ENCODE results near the gene ZBTB20.

ZBTB20 gene

DNA sequence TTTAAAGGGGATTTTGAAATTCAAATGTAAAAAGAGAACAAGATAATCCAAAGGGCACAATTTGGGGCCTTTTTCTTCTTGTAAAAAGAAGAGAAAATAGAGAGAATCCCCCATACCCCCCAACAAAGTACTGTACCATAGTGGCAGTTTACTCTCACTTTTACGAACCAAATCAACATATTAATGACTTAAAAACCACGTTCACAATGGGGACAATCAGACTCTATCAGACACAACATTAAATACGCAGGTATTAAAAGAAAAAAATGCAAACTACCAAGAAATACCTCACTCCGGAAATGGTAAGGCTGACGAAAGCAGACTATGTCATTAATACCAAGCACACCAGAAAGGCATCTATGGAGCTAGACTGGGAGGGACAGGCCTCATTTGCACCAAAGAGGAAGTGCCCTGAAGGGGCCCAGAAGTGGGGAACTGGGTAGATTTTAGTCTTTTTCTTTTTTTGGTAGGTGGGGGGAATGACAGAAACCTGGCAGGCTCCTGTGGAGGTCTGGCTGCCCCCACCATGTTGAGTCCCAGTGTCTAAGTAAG is 719.0 kb downstream of the ZBTB20 start:
- in situ Hi-C loops (cut with MboI; ENCODE audit: low sequenced_read_pairs) = no loop called here

- in situ Hi-C loops (cut with MboI; ENCODE audit: low sequenced_read_pairs) = no loop called here
Measured at GRCh38 chr3:114427285-114428043, 719.6 kb downstream of the ZBTB20 start.

DNA sequence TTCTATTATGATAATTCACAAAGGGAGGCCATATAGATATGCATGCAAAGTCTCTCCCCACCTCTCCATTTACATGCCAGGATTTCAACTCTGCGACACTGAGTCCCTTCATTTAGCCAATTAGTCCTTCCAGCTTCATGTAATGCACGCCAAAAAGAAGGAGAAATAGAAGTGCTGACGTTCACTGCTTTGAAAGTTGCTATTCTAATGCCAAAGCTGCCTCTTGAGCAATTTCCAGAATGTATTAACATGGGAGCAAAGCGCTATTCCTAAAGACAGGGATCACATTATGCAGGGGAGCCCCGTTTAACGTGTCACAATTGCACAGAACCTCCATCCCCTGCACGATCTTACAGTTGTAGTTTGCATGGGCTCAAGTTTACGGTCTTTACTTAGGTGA is 722.8 kb downstream of the ZBTB20 start:
- in situ Hi-C loops (cut with MboI; ENCODE audit: low sequenced_read_pairs) = no loop called here

- in situ Hi-C loops (cut with MboI; ENCODE audit: low sequenced_read_pairs) = no loop called here
Measured at GRCh38 chr3:114421204-114421603, 725.9 kb downstream of the ZBTB20 start.

DNA sequence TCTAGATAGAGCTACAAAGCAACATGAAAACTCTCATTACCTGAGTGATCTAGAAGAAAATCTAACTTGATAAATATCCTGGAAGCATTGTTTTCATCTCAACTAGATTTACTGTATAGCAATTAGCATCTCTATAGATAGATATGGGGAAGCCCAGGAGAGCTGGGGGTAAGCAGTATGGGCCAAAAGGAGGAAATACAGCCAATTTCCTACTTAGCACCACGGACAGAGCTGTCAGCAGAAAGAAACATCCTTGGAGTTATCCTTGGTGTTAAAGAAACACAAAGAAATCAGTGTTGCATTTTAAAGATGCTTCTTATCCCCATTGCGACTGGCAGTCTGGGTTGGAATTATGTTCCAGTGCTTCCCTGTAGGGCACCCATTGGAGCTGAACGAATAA is 727.0 kb downstream of the ZBTB20 start:
- in situ Hi-C loops (cut with MboI; ENCODE audit: low sequenced_read_pairs) = no loop called here

GRCh38 chr3:114418724-114419543 is 728.2 kb downstream of the ZBTB20 start:
- in situ Hi-C loops (cut with MboI; ENCODE audit: low sequenced_read_pairs) = no loop called here

DNA sequence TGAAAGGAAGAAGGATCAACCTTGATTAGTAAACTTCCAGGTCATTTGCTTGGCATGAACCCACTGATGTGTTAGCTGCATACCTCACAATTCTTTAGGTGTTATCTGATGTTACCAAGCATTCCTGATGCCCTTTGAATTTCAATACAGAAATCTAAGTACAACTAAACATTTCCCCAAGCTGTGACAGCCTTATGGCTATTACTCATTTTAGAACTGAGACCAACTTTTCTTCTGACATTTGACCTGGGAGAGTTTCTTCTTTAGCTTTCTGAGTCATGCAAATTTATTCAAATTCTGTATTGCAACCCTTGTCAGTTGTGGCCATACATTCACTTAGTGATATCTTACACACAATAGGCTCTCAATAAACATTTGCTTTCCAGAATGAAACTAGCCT is 729.0 kb downstream of the ZBTB20 start:
- in situ Hi-C loops (cut with MboI; ENCODE audit: low sequenced_read_pairs) = no loop called here

- in situ Hi-C loops (cut with MboI; ENCODE audit: low sequenced_read_pairs) = no loop called here
Measured at GRCh38 chr3:114417675-114418074, 729.4 kb downstream of the ZBTB20 start.

DNA sequence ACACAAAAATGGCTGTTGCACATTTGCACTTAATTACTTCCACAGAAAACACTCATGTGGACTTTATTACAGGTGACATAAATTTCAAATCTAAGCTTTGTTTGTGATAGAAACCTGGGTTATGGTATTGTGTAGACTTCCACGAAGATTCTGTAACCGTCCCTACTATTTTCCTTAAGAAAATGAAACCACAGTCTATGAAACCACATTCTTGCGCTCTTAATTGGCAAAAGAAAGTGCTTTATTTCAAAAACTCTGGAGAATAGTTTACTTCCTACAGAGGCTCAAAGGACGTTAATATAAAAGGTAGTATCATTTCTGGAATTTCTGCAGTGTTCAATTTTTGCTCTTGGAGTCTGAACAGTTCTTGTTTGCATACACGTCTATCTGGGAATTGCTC is 729.8 kb downstream of the ZBTB20 start:
- in situ Hi-C loops (cut with MboI; ENCODE audit: low sequenced_read_pairs) = no loop called here

- in situ Hi-C loops (cut with MboI; ENCODE audit: low sequenced_read_pairs) = no loop called here
Measured at GRCh38 chr3:114411811-114412803, 735.0 kb downstream of the ZBTB20 start.

GRCh38 chr3:114411190-114411668 is 735.9 kb downstream of the ZBTB20 start:
- in situ Hi-C loops (cut with MboI; ENCODE audit: low sequenced_read_pairs) = no loop called here

DNA sequence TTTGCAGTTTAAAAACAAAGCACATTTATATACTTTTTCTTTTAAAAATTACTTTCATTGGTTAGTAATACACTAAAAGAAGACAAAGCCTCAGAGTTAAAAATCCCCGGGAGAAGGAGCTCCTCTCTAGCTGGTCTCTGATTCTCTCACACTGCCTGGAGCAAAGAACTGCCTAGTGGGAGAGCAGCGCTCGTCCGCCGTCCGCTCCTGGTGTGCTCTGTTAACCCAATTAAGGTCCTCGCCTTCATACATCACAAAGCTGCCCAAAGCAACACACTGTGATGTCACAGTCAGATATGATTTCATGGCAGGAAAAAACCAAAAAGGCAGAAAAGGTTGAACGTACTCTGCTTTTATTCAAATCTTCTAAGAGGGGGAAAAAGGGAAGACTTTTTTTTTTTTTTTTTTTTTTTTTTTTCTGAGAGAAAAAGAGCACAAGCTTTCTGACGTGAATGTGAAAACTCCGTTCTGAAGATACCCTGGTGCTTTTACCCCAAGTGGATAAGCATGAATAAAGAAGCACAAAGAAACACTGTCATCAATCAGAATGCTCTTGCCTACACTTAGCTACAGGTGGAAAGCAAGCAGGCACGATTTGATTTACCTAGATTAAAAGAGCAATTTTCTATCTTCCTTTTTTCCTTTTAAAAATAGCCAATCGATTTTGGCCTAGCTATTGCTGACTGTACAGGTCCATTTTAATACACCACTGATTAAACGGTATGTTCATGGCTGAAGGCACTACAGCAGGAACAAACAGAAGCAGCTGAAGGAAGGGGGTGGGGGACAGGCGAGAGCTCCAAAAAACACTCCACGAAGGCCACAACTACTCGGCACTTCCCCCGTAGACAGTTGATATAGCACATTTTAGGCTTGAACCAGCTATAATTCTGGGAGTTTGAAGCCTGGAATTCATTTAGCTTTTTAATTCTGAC is 738.1 kb downstream of the ZBTB20 start:
- in situ Hi-C loops (cut with MboI; ENCODE audit: low sequenced_read_pairs) = no loop called here

DNA sequence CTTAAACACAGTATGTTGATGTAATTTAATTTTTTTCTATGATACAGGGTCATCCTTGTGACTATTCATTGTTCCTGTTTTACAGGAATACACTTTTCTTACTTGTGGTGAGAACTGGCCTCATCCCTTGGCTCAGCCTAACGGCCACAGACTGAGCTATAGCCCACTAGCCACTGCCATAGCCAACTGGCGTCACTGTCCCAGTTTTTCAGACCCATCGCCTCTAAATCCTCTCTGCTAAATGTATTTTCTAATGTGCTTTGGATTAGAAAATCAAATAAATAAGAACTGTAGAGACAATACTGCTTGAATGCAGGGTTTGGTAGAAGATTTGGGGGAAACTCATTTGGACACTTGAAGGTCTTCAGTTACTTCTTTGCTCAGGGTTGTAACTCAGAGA is 740.2 kb downstream of the ZBTB20 start:
- in situ Hi-C loops (cut with MboI; ENCODE audit: low sequenced_read_pairs) = no loop called here

GRCh38 chr3:114406286-114406685 is 740.8 kb downstream of the ZBTB20 start:
- in situ Hi-C loops (cut with MboI; ENCODE audit: low sequenced_read_pairs) = no loop called here

DNA sequence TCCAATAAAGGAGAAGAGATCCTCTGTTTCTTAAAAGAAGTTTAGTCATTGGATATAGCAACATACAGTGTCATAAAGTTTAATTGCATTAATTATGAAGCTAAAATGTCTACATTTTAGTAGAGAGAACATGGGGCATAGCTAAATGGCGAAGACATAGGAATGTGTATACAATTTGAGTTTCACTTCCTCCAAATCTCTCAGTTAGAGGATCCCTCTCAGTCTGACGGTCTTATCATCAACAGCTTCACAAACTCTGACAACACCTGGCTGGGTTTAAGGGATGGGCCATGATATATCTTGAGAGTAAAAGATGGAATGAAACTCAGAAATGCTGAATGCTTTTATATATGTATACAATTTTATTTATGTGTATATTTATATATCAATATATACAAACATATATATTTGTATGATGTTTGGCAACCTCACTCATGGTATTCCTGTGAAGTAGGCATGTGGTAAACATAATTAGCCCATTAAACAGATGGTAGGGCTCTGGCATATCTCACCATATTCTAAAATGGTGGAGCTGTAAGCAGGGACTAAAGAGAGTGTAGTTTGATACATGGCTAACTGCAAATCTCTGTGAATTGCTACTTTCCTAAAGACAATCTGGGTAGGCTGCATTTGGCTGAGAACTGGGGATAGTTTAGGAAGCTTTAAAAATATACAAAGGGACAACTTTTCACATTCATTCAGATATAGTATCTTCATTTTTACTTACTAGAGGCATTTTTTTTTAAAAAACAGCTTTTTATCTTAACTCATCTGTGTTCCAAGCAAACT is 741.7 kb downstream of the ZBTB20 start:
- in situ Hi-C loops (cut with MboI; ENCODE audit: low sequenced_read_pairs) = no loop called here

DNA sequence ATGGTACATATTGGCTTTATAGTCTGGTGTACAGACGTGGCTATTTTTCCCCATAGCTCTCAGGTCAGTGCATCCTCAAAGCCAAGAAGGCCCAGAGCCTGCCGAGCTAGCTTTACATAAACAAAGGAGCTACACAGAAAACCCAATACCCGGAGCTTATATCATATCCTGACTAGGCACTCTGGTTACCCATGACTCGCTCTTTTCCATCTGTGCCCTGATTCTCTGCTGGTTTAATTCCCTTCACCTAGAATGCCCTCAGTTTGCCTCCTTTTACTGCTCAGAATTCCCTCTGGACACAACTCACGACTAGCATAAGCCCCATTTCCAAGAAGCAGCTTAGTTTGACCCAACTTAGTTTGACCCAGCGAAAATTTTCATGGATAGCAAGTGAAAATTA is 742.5 kb downstream of the ZBTB20 start:
- in situ Hi-C loops (cut with MboI; ENCODE audit: low sequenced_read_pairs) = no loop called here

DNA sequence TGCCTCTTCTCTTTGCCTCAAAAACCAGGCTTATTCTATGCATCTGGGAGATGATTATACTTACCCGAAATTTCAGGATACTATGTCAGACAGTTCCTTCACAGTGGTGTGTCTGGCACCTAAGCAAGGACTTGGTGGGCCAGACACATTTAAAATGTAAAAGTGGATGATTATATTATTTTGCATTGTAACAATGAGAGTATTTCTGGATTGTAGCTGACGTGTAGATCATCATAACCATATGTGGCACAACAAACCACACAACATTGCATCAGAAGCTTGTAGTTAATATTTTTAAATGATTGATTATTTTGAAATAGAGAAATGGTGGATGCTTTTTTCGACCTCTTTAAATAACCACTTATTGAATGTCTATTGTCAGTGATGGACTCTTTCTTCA is 744.2 kb downstream of the ZBTB20 start:
- in situ Hi-C loops (cut with MboI; ENCODE audit: low sequenced_read_pairs) = no loop called here

GRCh38 chr3:114401346-114401745 is 745.7 kb downstream of the ZBTB20 start:
- in situ Hi-C loops (cut with MboI; ENCODE audit: low sequenced_read_pairs) = no loop called here

DNA sequence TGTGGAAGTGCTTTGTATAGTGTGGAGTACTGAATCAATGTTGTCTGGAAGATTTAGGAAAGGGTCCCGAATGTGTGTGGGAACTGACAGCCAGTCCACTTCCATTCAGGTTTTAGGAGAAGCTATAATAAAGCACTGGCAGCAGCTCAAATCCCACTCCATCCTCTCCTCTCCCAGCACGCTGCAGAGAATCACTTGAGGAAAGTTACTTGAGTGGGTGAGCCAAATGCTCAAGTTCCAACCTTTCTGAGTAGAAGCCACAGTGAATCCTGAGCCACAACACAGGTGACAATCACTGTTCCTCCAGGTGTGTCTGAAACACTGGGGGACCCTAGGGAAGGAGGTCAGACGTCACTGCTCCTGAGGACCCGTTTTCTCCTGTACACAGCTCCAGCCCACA is 746.7 kb downstream of the ZBTB20 start:
- in situ Hi-C loops (cut with MboI; ENCODE audit: low sequenced_read_pairs) = no loop called here

Data from HL-60/S4 (cell line).